C4-2B (cell line): Measurements from ENCODE around the gene OGFOD1.

Experiments
- CTCF ChIP-seq: fragments of 450-650 bp; conservative IDR thresholded peaks from 2 replicates; pipeline ENCODE4 v1.5.1; 2017; ENCODE audit warnings: mild to moderate bottlenecking
- ZFX ChIP-seq: fragments of 450-650 bp; IDR thresholded peaks from 2 replicates; pipeline ENCODE4 v1.6.1; 2017

- no peak for TF ChIP-seq CTCF
- no peak for TF ChIP-seq ZFX
Measured at GRCh38 chr16:56450275-56450985, 924 bp upstream of the OGFOD1 start.
